Transverse colon (tissue), 4 donors: ENCODE results near the gene NRIP3.

Experiments used
- CTCF ChIP-seq, 5 experiments: fragments of 200-600 bp in 3 of 5; fragments of 450-650 bp in 2 of 5; sonication (generic) in 3 of 5; IDR thresholded peaks; 1 replicate in 2 of 5; 2 replicates in 3 of 5; pipeline ENCODE4 v1.5.1; 2016 to 2017; ENCODE audit warnings: antibody characterized with exemption in 5 of 5, inconsistent platforms in 3 of 5, mild to moderate bottlenecking in 2 of 5, moderate library complexity in 1 of 5
- POLR2A ChIP-seq: fragments of 450-650 bp; IDR thresholded peaks from one replicate; pipeline ENCODE4 v1.6.1; 2016; ENCODE audit warnings: antibody characterized with exemption, mild to moderate bottlenecking, moderate library complexity
- POLR2AphosphoS5 ChIP-seq, 3 donors: sonication (generic); formaldehyde crosslinking; IDR thresholded peaks; one replicate each; pipeline ENCODE4 v1.6.1; 2016; ENCODE audit warnings: antibody characterized with exemption in 3 of 3

- TF ChIP-seq CTCF (IDR thresholded peaks at IDR 0.05) (no peak), POLR2A (no peak), POLR2AphosphoS5 (IDR thresholded peaks at IDR 0.05) (no peak)
These were observed 554 bp upstream of the NRIP3 start for GRCh38 chr11:9004183-9004926.
